HPDE6-E6E7 (cell line): ENCODE measurements around the gene GIMAP8.
A peak's percentile ranks its signal among the peaks of the same experiment; 100 is the strongest.
"Not testable (repeated sequence)": the region's sequence is repeated elsewhere in the genome, so short reads cannot be mapped to it uniquely, and the experiment has no call there.

Source experiments
- DNase-seq: peaks from one replicate; pipeline ENCODE4 v3.0.0; 2011; ENCODE audit warnings: missing footprints; ENCODE audit errors: extremely low spot score

The GIMAP8 gene

DNA sequence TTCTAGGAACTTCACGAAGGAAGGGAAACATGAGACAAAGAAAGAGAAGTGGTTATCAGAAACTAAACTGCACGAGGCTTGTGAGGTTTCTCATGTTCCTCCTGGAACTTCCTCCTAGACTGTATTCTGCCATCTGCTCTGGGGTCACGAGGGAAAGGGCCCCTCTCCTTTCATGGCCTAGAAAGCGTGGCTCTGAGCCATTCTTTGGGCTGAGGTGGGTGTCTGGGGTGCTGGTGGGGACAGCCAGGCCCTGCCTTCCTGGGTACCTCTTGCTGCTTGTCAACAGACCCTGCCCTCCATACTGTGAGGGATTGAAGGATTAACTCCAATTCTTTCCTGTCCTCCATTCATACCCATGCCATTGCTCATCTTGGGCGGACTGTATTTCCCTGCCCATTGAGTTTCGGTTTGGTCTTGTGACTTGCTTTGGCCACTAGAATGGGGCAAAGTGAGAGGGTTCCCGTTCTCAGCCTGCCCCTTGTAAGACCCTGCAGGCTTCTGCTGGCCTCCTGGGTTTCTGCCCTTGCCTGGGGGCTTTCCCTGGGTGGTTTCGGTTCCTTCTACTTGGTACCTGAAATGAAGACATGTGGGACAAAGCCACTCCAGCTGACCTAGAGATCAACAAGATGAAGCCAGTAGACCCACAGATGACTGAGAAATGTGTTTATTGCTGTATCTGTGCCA is 14.9 kb upstream of the GIMAP8 start:
- DNase-seq: no peak

DNA sequence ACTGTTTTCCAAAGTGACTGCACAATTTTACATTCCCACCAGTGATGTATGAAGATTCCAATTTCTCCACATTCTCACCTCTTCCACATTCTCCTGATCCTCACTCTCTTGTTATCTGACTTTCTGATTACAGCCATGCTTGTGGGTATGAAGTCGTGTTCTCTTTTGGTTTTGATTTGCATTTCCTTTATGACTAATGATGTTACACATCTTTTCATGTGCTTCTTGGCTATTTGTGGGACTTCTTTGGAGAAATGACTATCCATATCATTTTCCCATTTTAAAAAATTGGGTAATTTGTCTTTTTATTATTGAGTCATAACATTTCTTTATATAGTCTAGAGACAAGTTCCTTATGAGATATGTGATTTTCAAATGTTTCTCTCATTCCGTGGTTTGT is 10.5 kb upstream of the GIMAP8 start:
- DNase-seq: no peak

DNA sequence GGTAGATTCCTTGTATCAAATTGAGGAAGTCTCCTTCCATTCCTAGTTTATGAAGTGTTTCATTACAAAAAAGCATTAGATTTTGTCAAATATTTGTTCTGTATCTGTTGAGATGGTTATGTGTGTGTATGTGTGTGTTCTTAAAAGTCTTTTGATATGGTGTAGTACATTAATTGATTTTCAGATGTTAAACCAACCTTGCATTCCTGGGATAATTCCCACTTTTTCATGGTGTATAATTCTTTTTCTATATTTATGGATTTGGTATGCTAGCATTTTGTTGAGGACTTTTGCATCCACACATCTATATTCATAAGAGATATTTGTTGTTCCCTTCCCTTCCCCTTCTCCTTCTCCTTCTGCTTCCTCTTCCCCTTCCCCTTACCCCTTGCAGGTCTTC is 8.9 kb upstream of the GIMAP8 start:
- DNase-seq: no peak

DNA sequence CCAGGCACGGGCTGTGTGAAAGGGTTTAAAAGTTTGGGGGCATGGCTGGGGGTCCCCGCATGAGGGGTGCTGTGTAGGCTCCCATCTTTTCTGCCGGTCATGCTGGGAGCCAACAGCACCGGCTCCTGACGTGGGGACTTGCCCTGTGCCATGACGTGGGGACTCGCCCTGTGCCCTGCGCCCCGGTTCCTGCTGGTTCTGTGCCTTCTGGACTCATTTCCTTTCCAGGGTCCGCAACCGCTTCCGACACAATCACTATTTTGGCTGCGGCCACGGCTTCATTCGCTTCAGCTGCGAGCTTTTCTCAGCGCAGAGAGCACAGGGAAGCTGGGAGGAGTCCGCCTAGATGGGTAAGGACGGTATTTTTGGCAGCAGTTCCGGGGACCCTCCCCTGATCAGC is 7.6 kb upstream of the GIMAP8 start:
- DNase-seq: no peak

DNA sequence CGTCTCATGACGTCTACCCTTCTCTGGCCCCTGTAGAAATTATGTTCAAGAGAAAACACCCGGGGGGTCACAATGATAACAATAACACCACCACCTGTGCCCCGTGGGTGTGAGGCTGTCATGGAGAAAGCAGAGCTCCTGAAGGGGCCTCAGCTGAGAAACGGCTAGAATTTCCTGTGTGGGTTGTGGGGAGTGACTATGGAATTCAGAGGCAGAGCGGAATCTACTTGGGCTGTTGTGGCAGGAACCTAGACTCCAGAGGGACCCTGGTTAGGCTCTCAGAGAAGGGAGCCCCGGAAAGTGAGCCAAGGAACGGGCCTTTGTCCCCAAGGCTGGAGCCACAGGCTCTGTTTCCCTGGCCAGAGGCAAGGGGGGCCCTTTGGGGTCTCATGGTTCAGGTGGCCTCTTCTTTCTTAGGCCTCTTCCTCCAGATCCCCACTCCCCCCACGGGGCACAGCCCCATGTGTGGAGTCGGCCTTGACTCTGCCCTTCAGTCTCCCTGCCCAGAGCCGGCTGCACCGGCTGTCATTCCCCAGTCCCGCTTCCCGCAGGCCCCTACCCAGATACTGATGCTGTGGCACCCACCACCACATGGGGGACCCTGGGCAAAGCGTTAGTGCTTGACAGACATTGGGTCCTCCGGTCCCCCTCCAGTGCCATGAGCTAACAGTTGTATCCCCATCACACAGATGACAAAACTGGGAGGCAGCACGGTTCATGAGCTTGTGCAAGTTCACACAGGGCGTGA is 6.5 kb upstream of the GIMAP8 start:
- no peak for DNase-seq

DNA sequence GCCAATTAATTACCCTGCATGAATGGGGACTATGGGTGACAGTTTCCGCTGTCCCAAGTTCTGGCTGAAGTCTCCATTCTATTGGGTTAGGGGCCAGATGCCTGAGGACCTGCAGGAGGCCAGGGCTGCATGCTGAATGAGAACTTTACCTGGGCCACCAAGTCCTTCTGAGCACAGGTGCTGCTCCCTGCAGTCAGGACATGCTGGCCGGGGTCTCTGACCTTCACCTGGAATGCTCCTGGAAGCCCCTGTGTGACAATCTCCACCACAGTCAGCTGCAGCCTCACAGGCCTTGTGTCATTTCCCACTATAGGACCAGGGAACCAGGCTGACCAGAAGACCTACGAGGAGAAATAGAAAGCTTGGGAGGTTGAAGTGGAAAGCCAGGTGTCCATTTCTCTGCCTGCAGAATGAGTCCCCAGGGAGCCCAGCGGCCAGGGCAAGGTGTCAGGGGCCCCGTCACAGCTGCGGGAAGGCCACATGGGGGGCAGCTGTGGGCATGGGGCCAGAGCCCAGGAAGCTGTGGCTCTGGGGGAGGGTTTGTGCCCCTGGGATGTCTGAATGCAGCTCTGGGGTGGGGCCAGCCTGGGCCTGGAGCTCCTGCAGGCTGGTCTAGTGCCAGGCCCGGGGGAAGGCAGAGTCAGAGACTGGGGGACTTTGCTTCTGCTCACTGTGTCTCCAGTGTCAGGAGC is 5.6 kb upstream of the GIMAP8 start:
- DNase-seq: no peak

DNA sequence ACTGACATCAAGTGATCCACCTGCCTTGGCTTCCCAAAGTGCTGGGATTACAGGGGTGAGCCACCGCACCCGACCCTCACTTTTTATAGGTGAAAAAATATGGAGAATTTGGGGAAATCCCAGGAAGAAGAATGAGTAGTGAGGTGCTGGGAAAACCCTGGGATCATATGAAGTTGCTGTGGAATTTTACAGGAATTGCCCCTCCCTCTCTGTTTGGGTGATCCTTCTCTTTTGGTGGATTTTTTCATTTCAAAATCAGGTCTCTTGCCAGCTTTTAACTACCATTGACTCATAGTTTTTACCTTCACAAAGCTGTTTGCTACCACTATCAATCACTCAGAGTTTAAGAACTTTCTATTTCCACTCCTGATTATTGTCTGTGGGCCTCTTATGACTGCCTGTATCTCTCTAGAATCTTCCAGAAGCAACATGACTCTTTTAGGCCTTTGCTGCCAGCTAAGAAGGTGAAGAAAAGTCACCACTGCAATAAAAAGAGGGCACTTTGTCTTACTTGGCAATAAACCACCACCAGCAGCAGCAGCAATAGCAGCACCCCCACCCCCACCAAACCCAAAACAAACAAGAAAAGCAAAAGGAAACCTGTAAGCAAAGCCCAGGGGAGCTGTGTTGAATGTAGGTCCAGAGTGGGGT is 4.0 kb upstream of the GIMAP8 start:
- no peak for DNase-seq

DNA sequence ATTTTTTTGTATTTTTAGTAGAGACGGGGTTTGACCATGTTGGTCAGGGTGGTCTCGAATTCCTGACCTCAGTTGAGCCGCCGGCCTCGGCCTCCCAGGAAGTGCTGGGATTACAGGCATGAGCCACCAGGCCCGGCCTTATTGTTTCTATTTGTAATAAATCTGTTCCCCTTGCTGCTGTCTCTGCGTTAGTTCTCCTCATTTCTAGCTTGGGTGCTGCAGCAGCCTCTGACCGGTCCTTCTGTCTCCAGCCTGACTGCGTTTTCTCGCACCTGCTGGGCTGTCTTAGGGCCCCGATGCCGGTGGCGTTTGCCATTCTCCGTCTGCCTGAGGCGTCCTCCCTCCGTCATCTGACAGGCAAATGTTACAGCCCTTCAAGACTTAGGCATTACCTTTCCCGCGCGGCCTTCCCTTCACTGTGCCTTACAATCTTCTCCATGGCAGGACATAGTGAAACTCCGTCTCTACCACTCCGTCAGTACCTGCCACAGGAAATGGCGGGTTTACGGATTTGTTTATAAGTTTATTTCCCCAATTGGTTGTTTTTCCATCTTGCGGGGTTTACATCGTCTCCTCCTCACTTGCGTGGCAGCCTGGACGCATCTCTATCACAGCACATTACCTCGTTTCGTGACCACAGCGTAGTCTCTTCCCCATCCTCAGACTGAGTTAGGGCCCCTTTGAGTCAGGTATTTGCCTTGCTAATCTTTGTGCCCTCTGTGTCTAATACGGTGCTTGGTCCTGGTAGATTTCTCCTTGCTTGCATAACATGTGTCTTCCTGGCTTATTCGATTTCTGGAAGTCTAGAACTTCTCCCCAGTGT is 2.3 kb upstream of the GIMAP8 start:
- DNase-seq: no peak

DNA sequence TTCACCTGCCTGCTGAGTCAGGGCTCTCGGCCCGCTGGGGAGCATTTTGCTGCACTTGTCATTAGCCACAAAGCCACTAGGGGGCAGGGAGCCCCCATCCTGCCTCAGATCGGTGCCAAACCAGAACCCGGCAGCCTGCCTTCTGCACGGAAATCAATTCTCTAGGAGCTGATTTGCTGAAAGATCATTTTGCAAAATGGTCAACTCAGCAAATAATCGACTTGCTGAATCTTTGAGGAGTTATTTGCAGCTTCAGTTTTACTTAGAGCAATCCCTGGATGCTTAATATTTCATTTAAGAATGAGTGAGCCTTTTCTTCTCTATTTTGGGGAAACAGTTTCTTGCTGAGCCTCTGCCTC is 1.7 kb upstream of the GIMAP8 start:
- peak; percentile 89 for DNase-seq

DNA sequence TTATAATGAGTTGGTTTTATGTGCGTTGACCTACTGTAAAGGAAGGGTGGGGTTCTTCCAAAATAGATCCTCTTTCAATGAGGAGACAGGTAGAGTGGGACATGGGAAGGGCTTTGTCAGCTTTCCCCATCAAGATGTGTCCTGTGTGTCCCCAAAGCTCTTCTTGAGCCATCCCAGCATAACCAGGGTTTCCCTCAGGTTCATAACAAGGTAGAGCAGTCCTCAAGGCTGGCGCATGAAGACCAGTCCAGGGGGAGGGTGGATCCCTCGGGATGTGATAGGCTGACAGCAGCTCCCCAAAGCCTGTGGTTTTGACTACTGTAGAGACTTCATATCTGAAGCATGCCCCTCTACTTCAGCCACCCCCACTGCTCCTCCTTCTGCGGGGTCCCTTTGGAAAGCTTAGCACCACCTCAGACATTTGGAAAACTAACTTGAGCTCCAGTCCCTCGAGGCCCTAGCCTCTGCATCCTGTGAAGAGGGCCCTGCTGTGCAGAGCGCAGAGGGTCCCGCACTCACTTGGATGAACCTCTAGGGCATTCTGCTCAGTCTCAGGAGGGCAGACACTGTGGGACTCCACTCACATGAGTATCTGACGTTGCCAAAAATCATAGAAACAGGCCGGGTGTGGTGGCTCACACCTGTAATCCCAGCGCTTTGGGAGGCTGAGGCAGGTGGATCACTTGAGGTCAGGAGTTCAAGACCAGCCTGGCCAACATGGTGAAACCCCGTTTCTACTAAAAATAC is 1.1 kb upstream of the GIMAP8 start:
- no peak for DNase-seq

DNA sequence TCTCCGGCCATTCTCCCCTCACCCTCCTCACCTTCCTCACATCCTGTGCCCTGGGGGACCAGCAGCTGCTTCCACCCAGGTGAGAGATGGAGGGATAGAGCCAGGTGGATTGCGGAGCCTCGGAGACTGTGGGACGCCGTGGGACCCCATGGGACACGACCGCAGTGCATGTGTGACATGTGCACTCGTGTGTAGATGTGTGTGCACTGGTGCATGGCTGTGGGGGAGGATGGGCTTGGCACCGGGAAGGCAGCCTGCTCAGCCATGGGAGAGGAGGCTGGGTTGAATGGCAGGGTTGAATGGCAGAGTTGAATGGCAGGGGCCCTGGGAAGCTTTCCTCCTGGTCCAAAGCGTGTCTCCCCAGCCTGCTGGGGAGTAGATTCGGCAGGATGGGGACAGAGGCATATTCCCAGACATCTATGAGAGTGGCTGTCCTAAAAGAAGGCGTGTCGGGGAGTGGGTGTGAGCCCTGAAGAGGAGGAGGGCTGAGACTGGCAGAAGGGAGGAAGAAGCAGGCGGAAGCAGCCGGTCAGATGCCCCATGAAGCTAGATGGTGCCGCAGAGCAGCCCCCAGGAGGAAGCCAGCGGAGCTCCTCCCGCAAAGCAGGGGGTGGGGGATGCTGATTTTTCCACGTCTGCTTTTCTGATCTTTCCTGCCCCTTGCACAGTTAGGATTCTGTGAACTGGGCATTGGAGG is 815 bp downstream of the GIMAP8 start:
- DNase-seq: no peak

DNA sequence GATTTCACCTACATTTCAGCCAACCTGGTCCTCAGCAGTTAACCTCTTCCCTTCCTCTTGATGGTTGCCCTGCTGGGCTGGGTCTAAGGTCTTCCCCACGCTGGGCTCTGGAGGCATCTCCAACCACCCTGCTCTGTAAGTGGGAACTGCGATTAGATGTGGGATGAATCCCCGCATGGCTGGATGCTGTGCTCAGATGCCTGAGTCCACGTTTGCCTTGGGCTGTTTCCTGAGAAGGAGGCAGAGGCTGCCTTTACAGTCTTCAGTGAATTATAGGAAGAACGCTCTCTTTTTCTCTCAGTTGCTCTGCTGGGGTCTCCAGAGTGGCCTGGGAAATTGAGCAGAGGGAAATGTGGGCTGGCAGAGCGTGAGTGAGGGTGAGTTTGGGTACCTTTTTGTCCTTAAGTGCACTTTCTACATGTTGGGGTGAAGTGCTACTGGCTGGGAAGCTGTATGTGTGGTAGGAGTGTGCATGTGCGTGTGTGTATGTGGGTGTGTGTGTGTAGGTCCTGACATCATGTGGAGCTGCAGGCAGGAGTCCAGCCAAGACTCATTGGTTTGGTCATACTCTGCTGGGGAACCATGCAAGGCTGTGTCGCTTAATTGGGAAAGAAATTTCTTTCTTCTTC is 1.5 kb downstream of the GIMAP8 start:
- no peak for DNase-seq

DNA sequence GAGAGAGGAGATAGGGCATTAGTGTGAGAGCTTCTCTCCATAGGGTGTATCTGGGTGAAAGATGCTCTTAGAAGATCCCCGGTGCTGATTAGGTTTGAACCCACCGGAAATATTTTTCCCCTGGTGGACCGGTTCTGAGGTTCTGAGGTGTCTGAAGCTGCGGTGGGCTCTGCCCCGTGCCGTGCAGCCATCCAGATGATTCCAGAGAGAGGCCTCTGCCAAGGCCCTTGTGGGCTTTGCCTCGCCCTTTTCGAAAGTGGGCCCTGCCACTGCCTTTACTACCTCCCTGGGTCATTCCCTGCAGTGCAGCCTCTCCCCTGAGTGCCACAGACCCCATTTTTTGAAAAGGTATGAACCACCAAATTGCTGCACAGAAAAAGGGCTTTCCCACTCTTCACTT is 2.8 kb downstream of the GIMAP8 start:
- no peak for DNase-seq

DNA sequence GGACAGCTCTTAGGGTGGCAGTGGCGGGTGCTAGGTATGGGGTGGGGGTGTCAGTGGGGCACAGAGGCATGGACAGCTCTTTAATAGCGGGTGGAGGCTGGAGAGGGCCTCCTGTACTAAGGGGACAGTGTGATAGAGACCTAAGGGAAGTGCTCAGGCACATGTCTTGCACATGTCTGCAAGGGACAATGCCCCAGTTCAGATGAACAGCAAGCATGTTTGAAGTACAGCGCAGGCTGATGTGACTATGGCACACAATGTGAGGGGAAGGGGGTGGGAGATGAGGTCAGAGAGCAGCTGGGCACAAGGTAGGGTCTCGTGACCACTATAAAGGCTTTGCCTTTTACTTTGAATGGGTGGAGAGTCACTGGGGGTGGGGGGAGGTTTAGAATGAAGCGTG is 3.5 kb downstream of the GIMAP8 start:
- DNase-seq: no peak

DNA sequence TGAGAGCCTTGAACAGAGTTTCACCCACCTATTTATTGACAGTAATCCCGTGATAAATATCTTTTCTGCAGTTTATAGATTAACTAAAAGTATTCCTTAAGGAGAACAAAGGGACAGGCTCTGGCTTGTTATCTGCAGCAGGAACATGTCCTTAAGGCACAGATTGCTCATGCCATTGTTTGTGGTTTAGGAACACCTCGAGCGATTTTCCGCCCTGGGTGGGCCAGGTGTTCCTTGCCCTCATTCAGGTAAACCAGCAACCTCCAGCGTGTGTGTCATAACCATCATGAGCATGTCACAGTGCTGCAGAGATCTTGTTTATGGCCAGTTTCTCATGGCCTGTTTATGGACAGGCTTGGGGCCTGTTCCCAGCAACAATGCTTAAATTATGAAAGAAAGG is 6.6 kb downstream of the GIMAP8 start:
- DNase-seq: not testable (repeated sequence)

DNA sequence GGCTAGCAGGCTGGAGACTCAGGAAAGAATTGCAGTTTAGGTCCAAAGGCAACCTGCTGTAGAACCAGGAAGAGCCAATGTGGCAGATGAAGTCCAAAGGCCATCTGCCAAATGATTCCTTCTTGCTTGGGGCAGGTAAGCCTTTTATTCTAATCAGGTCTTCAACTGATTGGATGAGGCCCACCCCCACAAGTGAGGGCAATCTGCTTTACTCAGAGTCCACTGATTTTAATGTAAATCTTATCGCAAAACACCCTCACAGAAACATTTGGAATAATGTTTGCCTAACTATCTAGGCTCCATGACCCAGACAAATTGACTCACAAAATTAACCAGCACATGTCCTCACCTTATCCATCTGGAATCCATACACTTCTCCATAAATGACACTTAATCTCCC is 7.8 kb downstream of the GIMAP8 start:
- DNase-seq: no peak

DNA sequence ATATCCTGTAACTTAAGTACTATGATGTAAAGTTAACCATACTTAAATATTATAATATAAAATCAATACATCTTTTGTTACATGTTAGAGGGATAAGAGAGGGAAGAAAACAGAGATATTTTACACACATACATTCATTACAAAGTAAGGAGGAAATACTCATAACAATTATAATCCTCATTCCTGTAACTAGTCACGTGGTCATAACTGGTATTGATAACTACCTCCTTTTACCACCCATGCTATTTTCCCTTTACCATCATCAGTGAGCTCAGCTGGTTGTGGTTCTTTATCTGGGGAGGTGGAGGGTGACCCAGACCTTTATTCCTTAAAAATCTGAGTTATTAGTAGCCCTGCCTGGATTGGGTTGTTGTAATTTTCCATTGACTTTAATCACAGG is 8.3 kb downstream of the GIMAP8 start:
- no peak for DNase-seq

DNA sequence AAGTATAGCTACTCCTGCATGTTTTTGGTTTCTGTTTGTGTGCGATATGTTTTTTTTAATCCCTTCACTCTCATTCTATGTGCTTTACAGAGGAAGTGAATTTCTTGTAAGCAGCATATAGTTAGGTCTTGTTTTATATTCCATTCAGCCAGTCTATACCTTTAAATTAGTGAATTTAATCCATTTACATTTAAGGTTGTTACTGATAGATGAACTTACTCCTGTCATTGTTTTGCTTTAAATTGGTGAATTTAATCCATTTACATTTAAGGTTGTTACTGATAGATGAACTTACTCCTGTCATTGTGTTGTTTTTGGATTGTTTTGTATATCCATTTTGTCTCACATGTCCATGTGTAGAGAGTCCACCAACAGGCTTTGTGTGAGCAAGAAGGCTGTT is 11.1 kb downstream of the GIMAP8 start:
- no peak for DNase-seq

DNA sequence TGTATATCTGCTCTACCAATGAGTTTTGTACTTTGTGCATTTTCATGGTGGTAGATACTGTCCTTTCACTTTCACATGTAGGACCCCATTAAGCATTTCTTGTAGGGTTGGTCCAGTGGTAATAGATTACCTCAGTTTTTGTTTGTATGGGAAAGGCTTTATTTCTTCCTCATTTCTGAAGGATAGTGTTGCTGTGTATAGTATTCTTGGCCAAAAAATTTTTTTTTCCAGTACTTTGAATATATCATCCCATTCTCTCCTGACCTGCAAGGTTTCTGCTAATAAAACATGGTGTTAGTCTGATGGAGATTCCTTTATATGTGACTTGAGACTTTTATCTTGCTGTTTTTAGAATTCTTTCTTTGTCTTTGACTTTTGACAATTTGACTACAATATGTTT is 12.0 kb downstream of the GIMAP8 start:
- DNase-seq: no peak

DNA sequence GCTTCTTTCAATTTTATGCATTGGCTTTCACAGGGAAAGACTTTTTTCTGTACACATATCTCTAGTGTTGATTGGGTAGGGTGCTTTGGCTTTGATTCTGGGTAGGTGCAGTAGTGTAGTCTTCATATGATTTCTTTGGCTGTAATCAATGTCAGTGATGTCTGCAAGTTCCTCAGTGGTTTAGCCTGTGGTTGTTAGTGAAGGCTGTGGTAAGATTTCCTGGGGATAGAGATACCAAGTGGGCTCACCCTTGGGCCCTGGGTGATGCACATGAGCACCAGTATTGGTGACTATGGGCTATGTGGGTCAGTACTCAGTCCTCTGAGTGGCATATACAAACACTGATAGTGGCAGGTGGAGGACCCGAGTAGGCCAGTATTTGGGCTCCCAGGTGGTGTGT is 13.0 kb downstream of the GIMAP8 start:
- no peak for DNase-seq
